Natural killer cell (primary cell): ENCODE measurements around the gene LRRC49. TPM values are rescaled to one million over a fixed set of nuclear protein-coding genes. Genes with fewer than 3 reads are reported as not detected.

ENCODE experiments used
- ATAC-seq, 3 donors: fragments of 150-1000 bp in 2 of 3; fragments of 200-7000 bp in 1 of 3; cut with Tn5 transposase; 1 replicate in 1 of 3; 2 replicates in 2 of 3; pipeline ENCODE4 v1.10.0; 2021; ENCODE audit warnings: mild to moderate bottlenecking in 2 of 3, moderate library complexity in 2 of 3
- DNase-seq, 2 donors: peaks; one replicate each; pipeline versions ENCODE4 v3.0.0 to v3.0.0-alpha.2; 2013 to 2021; ENCODE audit warnings: mixed read lengths in 1 of 2
- H3K27ac ChIP-seq: one replicate; pipeline ENCODE4 v1.5.1; 2013; ENCODE audit warnings: mild to moderate bottlenecking, low read length
- H3K27me3 ChIP-seq: one replicate; pipeline ENCODE4 v1.6.1; 2013; ENCODE audit warnings: low read length; ENCODE audit not compliant: control insufficient read depth, insufficient read depth
- H3K36me3 ChIP-seq: one replicate; pipeline ENCODE4 v1.6.1; 2013; ENCODE audit warnings: low read length; ENCODE audit not compliant: control insufficient read depth, insufficient read depth
- H3K4me1 ChIP-seq: one replicate; pipeline ENCODE4 v1.6.1; 2013; ENCODE audit warnings: low read length; ENCODE audit not compliant: control insufficient read depth, insufficient read depth
- H3K4me3 ChIP-seq: one replicate; pipeline ENCODE4 v1.5.1; 2013; ENCODE audit warnings: low read length
- H3K9me3 ChIP-seq: one replicate; pipeline ENCODE4 v1.6.1; 2013; ENCODE audit warnings: low read length; ENCODE audit not compliant: control insufficient read depth, insufficient read depth
- H3K27ac Mint-ChIP-seq, 2 donors: one replicate each; pipeline ENCODE4 v1.8.0; 2022; ENCODE audit warnings: mild to moderate bottlenecking in 2 of 2, mixed read lengths in 2 of 2, moderate library complexity in 1 of 2
- H3K27me3 Mint-ChIP-seq, 2 donors: one replicate each; pipeline ENCODE4 v1.8.0; 2022; ENCODE audit warnings: low read depth in 2 of 2, mixed read lengths in 2 of 2
- H3K36me3 Mint-ChIP-seq: one replicate; pipeline ENCODE4 v1.8.0; 2022; ENCODE audit warnings: mixed read lengths
- H3K4me1 Mint-ChIP-seq, 2 donors: one replicate each; pipeline ENCODE4 v1.8.0; 2022; ENCODE audit warnings: mixed read lengths in 2 of 2
- H3K4me3 Mint-ChIP-seq: one replicate; pipeline ENCODE4 v1.8.0; 2022; ENCODE audit warnings: mild to moderate bottlenecking, moderate library complexity, mixed read lengths
- H3K9me3 Mint-ChIP-seq, 2 donors: one replicate each; pipeline ENCODE4 v1.8.0; 2022; ENCODE audit warnings: mixed read lengths in 2 of 2
- WGBS: methylation state at CpG from one replicate; pipeline ENCODE4 v1.1.7; 2013; ENCODE audit warnings: missing lambda C conversion rate; ENCODE audit not compliant: insufficient coverage; 5-methylcytosine and 5-hydroxymethylcytosine counted together
- intact Hi-C: fragments of 100-400 bp; cut with micrococcal nuclease; formaldehyde crosslinking; loops from one replicate; pipeline ENCODE4 v1.14.2; 2022
- total RNA-seq, 4 donors: library from RNA; stranded (reverse); fragments of 120-200 nt in 1 of 4; gene quantifications; one replicate each; pipeline versions ENCODE4 v1.2.3 to v1.2.4, GENCODE V29; 2013 to 2022
- TF ChIP-seq, protein P1 (sequence below): fragments of 200-600 bp; IDR thresholded peaks from one replicate; pipeline ENCODE4 v1.8.0; 2022; ENCODE audit warnings: antibody characterized with exemption

LRRC49 gene
- total RNA-seq, 3 donors from 2014 or later (not counting 1 experiment from before 2014, with no cell fraction given), result 0.14 to 0.38 TPM; not detected in 1

DNA sequence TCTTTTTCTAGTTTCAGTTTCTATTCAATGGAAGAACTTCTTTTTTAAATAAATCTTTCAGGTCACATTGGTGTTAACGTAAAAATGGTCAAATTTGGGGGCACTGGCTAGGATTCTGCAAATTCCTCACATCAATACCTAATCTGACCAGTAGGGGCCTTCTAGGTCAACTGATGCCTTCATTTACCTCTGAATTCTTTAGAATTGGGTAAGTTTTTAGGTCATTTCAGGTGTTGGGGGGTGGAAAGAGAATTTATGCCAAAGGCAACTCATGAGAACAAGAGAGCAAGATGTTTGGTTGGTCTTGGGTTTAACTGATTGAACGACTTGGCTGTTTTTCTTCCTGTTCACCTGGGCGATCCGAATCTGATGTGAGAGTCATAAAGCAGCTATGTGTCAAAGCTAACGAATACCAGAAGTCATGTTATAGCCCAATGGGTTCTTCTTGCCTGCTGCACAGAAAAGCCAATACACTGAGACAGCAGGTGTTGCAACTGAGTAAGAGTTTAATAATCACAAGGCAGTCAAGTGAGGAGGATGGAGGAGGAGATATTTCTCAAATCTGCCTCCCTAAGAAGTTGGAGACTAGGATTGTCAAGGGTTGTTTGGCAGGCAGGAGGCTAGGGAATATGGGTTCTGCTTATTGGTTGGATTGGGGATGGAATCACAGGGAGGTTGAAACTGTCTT lies 15.3 kb downstream of the LRRC49 start:
- WGBS, result 95% methylated on average over 5 of the region's 5 CpGs
- intact Hi-C loops, result no loop called here
- Histone ChIP-seq H3K4me1 (no peaks in the 10 kb centered on the region), H3K4me3 (no peak overlapping the region), H3K9me3 (peaks cover 12% of the 10 kb centered on the region), H3K27ac (no peak overlapping the region), H3K27me3 (no peaks in the 10 kb centered on the region), H3K36me3 (no peaks in the 10 kb centered on the region)
- Mint-ChIP-seq H3K27me3 (peaks cover 8 to 21% of the 10 kb centered on the region in 2 donors), H3K4me1 (no peaks in the 10 kb centered on the region), H3K36me3 (peaks cover 14% of the 10 kb centered on the region), H3K4me3 (no peak overlapping the region), H3K27ac (no peak overlapping the region), H3K9me3 (peaks cover 2 to 5% of the 10 kb centered on the region in 2 donors)
- TF ChIP-seq, protein P1, sequence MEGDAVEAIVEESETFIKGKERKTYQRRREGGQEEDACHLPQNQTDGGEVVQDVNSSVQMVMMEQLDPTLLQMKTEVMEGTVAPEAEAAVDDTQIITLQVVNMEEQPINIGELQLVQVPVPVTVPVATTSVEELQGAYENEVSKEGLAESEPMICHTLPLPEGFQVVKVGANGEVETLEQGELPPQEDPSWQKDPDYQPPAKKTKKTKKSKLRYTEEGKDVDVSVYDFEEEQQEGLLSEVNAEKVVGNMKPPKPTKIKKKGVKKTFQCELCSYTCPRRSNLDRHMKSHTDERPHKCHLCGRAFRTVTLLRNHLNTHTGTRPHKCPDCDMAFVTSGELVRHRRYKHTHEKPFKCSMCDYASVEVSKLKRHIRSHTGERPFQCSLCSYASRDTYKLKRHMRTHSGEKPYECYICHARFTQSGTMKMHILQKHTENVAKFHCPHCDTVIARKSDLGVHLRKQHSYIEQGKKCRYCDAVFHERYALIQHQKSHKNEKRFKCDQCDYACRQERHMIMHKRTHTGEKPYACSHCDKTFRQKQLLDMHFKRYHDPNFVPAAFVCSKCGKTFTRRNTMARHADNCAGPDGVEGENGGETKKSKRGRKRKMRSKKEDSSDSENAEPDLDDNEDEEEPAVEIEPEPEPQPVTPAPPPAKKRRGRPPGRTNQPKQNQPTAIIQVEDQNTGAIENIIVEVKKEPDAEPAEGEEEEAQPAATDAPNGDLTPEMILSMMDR, result no peak
- DNase-seq (no peak), ATAC-seq (no peak)

DNA sequence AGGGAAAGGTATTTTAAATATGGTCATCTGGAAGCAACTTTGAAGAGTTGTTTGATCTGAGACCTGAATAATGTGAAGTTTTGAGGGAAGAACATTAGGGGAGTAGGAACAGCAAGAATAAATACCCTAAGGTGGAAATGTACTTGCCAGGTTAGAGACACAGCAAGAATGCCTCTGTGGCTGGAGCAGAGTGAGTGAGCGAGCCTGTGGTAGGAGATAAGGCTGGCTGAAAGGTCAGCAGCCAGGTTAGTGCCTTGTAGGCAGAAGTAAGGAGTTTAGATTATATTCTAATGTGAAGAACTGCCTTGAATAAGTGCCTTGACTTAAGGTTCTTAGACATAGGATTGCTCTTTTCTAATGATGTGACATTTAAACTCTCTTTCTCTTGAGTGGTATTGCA lies 18.3 kb downstream of the LRRC49 start:
- TF ChIP-seq, protein P1, result no peak
- DNase-seq, result no peak
- Mint-ChIP-seq H3K4me1 (no peaks in the 10 kb centered on the region), H3K9me3 (peaks cover 2 to 5% of the 10 kb centered on the region in 2 donors), H3K27ac (no peak overlapping the region), H3K27me3 (peaks cover 9 to 22% of the 10 kb centered on the region in 2 donors), H3K36me3 (peaks cover 14% of the 10 kb centered on the region), H3K4me3 (no peak overlapping the region)
- peaks cover 12% of the 10 kb centered on the region for H3K9me3 ChIP-seq
- no peaks in the 10 kb centered on the region for H3K27me3 ChIP-seq
- no peak for ATAC-seq
- no peaks in the 10 kb centered on the region for H3K36me3 ChIP-seq
- no peak overlapping the region for H3K4me3 ChIP-seq
- H3K27ac ChIP-seq, result no peak overlapping the region
- no peaks in the 10 kb centered on the region for H3K4me1 ChIP-seq
- 88% methylated on average over 1 of the region's 1 CpG for WGBS
- intact Hi-C loops, result no loop called here

DNA sequence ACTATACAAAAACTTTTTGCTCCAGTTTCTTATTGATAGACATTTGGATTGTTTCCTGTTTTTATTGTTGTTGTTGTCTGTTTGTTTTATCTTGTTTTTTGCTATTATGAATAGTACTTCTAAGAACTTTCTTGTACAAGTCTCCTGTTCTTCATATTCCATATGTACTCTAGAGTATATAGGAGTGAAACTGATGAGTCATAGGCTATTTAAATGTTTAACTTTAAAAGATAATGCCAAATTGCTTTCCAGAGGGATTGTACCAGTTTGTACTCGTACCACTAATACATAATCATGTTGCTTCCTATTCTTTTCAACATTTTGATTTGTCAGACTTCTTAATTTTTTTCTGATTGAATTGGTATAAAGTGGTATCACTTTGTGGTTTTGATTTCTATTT lies 19.6 kb downstream of the LRRC49 start:
- no peak overlapping the region for H3K4me3 Mint-ChIP-seq
- no CpG with 5 or more reads among the region's 1 CpG for whole genome bisulfite sequencing
- TF ChIP-seq, protein P1, result no peak

DNA sequence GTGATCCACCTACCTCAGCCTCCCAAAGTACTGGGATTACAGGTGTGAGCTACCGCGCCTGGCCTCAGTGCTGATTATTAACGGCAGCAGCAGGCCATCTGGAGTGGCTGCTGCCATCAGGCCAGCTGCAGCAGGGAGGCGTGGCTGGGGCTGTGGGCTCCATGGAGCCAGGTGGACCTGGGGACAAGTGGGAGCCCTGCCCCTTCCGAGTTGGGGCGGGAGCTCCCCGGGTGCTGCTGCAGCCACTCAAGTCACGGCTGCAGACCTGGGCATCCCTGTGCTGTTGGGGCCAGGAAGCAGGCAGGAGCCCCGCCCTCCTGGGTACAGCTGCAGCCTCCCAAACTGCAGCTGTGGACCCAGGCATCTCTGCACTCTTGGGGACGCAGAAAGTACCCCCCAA lies 23.9 kb downstream of the LRRC49 start:
- DNase-seq (no peak), ATAC-seq (no peak)
- Histone ChIP-seq H3K9me3 (peaks cover 4% of the 10 kb centered on the region), H3K4me1 (no peaks in the 10 kb centered on the region), H3K27ac (no peak overlapping the region), H3K27me3 (no peaks in the 10 kb centered on the region), H3K4me3 (no peak overlapping the region), H3K36me3 (no peaks in the 10 kb centered on the region)
- Mint-ChIP-seq H3K27ac (no peak overlapping the region), H3K4me3 (no peak overlapping the region), H3K9me3 (no peaks in the 10 kb centered on the region), H3K36me3 (no peaks in the 10 kb centered on the region), H3K4me1 (no peaks in the 10 kb centered on the region), H3K27me3 (peaks cover 9 to 32% of the 10 kb centered on the region in 2 donors)
- WGBS, result 90% methylated on average over 10 of the region's 10 CpGs
- intact Hi-C loops, result no loop called here
- TF ChIP-seq, protein P1, result no peak

More for the DNA sequence above, 19.6 kb downstream of the LRRC49 start:
- H3K9me3 Mint-ChIP-seq, result peaks cover 2 to 5% of the 10 kb centered on the region in 2 donors
- peaks cover 12% of the 10 kb centered on the region for H3K9me3 ChIP-seq
- no peak for DNase-seq
- ATAC-seq, result no peak
- H3K27ac ChIP-seq, result no peak overlapping the region
- peaks cover 9 to 15% of the 10 kb centered on the region in 2 donors for H3K27me3 Mint-ChIP-seq
- H3K4me1 ChIP-seq, result no peaks in the 10 kb centered on the region
- no peak overlapping the region for H3K27ac Mint-ChIP-seq
- no peaks in the 10 kb centered on the region for H3K36me3 ChIP-seq
- H3K27me3 ChIP-seq, result no peaks in the 10 kb centered on the region
- H3K36me3 Mint-ChIP-seq, result peaks cover 7% of the 10 kb centered on the region
- no peak overlapping the region for H3K4me3 ChIP-seq
- H3K4me1 Mint-ChIP-seq, result no peaks in the 10 kb centered on the region
- intact Hi-C loops, result no loop called here
